Ishikawa (cell line): ENCODE results near the gene SNTA1.

Experiments used
- CREB1 ChIP-seq: IDR thresholded peaks from 2 replicates; pipeline ENCODE4 v1.6.1; 2012; ENCODE audit warnings: low read depth
- EP300 ChIP-seq: IDR thresholded peaks from 2 replicates; pipeline ENCODE4 v1.6.1; 2012; ENCODE audit warnings: borderline replicate concordance
- RAD21 ChIP-seq: IDR thresholded peaks from 2 replicates; pipeline ENCODE4 v1.6.1; 2012; ENCODE audit warnings: low read depth
- TEAD4 ChIP-seq: IDR thresholded peaks from 2 replicates; pipeline ENCODE4 v1.6.1; 2012
- USF1 ChIP-seq: IDR thresholded peaks from 2 replicates; pipeline ENCODE4 v1.6.1; 2012
- YY1 ChIP-seq: IDR thresholded peaks from 2 replicates; pipeline ENCODE4 v1.6.1; 2012; ENCODE audit warnings: low read depth
- TF ChIP-seq, protein P1 (sequence below): IDR thresholded peaks from 2 replicates; pipeline ENCODE4 v1.6.1; 2012; ENCODE audit warnings: low read depth, mild to moderate bottlenecking

DNA sequence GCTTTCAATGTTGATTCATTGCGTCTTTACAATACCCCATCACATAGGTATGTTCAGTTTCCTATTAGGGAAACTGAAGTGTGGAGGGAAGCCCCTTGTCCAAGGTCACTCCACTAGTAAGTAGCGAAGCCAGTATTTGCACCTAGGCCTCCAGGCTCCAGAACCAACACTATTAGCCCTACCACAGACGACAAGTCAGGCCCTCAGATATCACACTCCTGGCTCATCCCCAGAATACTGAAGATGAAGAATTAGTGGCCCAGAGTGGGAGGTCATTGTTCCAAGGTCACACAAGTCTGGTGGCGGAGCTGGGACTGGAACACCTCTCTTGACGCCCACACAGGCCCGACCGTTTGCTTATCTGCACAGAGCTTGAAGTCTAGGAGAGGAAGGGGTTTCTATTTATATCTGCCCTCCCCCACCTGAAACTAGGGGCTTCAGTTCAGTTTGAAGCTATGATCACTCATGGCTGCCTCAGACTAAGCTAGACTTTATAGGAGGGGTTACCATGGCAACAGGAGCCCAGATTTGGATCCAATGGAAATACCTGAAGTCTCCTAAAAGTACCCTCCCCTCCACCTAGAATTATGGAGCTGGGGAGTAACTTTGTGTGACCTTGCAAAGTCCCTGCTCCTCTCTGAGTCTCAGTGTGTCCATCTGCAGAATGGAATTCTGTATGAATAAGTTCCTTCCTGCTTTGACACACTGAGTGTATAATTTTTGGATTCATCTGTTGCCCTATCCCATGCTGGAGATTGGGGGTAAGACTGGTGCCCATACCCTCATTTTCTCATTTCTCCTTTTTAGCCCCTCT is 2.2 kb downstream of the SNTA1 start:
- TF ChIP-seq YY1: no peak
- no peak for TF ChIP-seq RAD21
- no peak for TF ChIP-seq TEAD4
- no peak for TF ChIP-seq CREB1
- no peak for TF ChIP-seq EP300
- no peak for TF ChIP-seq USF1
- TF ChIP-seq, protein P1, sequence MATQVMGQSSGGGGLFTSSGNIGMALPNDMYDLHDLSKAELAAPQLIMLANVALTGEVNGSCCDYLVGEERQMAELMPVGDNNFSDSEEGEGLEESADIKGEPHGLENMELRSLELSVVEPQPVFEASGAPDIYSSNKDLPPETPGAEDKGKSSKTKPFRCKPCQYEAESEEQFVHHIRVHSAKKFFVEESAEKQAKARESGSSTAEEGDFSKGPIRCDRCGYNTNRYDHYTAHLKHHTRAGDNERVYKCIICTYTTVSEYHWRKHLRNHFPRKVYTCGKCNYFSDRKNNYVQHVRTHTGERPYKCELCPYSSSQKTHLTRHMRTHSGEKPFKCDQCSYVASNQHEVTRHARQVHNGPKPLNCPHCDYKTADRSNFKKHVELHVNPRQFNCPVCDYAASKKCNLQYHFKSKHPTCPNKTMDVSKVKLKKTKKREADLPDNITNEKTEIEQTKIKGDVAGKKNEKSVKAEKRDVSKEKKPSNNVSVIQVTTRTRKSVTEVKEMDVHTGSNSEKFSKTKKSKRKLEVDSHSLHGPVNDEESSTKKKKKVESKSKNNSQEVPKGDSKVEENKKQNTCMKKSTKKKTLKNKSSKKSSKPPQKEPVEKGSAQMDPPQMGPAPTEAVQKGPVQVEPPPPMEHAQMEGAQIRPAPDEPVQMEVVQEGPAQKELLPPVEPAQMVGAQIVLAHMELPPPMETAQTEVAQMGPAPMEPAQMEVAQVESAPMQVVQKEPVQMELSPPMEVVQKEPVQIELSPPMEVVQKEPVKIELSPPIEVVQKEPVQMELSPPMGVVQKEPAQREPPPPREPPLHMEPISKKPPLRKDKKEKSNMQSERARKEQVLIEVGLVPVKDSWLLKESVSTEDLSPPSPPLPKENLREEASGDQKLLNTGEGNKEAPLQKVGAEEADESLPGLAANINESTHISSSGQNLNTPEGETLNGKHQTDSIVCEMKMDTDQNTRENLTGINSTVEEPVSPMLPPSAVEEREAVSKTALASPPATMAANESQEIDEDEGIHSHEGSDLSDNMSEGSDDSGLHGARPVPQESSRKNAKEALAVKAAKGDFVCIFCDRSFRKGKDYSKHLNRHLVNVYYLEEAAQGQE: no peak
